HG02678 (cell line): ENCODE results near the gene COL5A1.
"Not testable (repeated sequence)": the region's sequence is repeated elsewhere in the genome, so short reads cannot be mapped to it uniquely, and the experiment has no call there.

Source experiments
- ATAC-seq: cut with Tn5 transposase; IDR thresholded peaks from one replicate; pipeline ENCODE4 v1.9.1; 2021; ENCODE audit warnings: mild to moderate bottlenecking, moderate library complexity; ENCODE audit not compliant: unreplicated experiment

Gene COL5A1

DNA sequence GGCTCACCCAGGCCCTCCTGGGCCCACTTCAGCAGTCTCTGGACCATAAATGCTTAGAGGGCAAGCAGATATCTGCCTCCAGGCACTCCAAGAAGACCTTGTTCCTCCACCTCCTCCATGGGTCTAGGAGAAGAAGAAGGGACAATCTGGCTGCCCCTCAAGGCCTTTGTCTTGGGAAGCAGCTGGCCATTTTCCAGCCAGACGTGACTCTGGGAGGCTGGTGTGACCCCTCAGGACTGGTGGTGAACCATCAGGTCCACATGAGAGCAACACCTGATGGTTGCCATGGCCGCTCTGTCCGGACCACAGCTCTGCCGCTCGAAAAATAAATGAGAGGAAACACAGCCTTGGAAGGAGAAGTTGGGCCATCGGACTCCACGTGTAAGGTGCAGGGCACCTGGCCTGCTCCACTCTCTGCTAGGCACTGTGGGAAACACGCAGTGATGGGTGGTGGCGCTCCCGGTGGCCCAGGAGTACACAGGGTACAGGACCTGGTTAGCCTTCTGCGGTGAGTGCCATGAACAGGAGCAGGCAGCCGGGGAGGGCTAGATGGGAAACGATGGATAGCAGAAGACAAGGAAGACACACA lies 3.0 kb upstream of the COL5A1 start:
- ATAC-seq = no peak

DNA sequence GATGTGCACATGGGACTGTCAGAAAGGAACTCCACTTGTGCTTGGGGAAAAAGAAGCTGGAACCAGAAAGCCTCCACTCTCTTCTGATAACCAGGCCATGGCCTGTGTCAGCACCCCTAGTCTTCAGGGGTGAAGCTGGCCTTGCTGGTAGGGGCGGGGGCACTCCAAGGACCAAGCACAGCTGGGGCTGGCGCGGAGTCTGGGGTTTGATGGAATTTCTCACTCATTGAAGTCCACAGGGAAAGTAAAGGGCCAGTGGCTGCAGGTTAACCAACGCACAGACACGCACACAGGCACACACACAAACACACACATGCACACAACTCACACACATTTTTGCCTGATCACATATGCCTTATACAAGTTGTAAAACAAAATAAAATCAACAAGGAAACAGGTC lies 1.6 kb upstream of the COL5A1 start:
- ATAC-seq = no peak

DNA sequence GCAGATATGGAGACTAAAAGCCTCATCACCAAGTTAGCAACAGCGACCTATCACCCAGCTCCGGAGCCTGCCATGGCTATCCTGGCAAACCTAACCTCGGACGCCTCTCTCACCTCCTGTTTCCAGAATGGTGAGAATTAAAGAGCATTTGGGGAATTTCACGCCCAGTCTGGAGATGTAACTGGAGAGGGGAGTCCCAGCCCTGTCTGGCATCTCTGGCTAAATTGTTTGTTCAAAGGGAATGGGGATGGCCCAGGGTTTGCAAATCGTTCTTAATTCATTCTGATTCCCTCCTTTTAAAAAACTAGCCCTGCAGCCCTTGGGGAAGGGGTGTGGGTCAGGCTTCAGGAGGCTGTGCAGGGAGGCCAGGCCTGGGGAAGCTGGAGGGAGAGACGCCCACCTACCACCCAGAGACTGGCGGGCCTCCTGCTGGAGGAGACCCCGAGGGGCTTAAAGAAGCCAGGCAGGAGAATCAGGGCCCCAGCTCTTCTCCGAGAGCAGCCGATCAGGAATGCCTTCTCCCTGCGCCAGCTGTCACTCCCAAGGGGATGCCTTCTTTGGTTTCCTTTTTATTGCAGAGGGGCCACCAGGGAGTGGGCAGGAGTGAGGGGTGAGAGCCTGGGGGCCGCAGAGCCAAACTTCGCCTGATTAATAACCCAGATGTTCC lies 964 bp upstream of the COL5A1 start:
- no peak for ATAC-seq

DNA sequence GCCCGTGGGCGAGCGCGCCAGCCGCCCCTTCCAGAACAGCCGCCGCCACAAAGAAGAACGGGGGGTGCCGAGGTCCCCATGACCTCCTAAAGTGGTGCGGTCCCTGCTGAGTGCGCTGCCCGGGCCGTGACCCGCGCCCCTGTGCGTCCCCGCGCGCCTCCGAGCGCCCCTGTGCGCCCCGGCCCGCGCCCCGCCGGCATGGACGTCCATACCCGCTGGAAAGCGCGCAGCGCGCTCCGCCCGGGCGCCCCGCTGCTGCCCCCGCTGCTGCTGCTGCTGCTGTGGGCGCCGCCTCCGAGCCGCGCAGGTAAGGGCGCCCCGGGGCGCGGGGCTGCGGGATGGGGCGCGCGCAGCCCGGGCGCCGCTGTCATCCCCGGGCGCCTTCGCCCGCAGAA lies 384 bp downstream of the COL5A1 start:
- ATAC-seq = no peak

DNA sequence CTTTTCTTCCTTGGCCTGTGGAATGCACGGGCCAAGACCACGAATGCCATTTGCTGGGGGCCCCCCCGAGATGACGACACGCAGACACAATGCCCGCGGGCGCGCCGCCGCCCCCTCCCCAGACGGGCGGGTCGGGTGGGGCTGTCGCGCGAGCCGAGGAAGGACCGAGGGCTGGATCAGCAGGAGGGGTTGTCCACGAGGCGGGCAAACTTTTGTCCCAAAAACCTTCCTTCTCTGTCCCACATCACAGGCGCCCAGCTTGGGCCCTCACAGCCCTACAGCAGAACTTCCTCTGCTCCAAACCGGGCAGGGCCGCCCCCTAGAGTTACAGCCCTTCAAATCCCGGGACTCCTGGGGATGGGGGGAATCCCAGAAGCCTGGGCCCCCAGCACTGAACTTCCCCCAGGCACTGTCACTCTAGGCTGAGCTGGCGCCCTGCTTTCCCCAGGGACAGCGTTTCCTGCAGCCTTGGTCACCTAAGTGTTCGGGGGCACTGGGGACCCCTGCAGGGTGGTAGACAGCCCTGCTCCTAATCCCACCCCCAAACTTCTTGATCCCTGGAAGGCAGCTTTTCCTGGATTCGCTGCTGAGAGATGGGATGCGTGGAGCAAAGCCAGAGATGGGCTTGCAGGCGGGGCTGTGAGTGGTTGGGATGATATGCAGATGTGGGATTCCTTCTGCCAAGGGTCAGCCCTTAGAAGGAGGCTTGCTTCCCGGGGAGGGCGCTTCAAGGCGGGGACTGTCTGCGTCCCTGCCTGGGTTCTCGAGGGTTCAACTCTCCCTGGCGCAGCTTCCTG lies 980 bp downstream of the COL5A1 start:
- no peak for ATAC-seq

DNA sequence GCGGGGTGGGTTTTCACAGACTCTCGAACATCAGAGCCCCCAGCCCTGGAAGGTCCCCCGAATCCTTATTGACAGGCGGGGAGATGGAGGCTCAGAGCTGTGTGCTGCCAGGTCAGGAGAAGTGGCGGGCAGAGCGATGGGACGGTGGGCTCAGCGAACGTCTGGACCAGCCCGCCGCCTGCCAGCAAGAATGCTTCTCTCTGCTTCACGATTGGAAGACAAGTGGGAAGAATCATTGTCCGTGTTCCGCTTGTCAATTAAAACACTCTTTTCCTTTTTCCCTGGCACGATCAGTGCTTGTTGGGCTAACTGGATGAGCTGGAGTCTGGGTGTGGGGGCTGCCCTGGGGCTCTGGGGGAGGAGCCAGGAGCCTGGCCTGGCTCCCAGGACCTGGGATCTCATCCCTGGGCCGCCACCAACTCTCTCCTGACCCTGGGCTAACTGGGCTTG lies 1.6 kb downstream of the COL5A1 start:
- no peak for ATAC-seq

DNA sequence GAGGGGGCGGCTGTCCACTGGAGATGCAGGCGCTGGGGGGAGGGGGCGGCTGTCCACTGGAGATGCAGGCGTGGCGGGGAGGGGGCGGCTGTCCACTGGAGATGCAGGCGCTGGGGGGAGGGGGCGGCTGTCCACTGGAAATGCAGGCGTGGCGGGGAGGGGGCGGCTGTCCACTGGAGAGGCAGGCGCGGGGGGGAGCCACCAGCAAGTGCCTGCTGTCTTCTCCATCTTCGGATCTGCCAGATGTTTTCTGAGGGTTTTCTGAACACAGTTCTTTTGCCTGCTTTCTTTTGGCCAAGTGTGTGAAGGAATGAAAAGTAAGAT lies 2.8 kb downstream of the COL5A1 start:
- ATAC-seq = not testable (repeated sequence)

DNA sequence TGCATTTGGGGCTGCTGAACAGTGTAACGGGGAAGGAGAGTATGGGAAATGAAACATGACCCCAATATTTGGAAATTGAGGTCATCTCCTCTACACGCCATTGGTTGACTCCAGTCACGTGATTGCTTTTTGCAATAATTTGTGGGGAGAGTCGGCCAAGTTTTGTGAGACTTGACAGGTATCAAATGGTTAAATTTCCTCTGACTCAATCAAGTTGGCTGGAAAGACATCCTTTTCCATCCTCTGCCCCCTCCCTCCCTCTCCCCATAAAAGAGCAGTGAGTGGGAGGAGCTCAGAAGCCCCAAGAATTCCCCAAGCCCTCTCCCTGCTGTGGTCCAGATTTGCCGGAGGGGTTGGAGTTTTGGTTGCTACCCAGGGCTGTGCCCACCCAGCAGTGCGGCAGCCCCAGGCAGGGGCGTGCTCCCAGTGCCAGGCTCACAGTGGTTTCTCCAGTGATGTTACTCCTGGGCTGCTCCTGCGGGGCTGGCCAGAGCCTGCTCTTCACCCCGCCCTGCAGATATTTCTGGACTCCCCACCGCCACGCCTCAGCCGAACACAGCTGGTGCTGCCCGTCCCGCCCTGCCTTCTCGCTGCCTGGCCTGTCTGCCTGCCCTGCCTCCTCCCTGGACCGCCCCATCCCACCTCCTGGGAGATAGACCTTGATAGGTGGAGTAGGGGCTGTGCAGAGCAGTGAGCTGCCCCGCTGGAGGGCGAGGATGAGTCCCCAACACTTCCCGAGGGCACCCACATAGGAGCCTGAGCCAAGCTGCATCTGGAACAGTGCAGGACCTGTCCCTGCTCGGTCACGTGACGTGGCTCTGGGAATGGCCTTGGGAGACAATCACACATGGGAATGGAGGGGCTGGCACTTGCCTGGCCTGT lies 3.4 kb downstream of the COL5A1 start:
- ATAC-seq = no peak

DNA sequence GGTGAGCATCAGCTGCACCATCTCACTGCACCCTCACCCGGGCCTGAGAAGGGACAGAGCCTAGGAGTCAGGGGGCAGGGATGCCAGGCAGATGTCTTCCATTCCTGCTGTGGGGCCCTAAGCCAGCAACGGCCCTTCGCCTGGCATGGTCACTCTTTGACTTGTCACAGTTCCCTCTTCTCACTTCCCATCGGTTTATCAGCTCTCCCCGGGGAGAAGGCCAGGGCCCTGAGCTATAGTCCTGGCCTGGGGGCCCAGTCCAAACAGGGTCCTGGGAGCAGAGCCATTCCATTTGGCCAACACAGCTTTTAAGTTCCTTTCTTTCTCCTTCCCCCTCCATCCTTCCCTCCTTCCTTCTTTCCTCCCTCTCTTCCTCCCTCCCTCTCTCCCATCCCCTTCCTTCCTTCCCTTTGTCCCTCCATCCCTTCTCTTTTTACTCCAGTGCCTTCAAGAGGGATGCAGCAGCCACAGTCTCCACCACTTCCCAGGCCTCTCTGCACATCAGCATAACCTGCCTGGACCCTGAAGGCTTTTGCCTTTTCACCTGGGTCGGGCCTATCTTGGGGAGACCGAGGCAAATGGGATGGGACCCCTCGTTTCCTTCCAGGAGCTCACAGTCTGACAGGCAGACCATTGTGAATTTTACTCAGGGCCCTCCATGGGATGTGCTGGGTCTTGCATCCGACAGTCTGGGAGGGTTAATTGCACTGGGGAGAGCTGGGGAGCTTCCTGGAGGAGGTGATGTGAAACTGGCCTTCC lies 4.2 kb downstream of the COL5A1 start:
- ATAC-seq = no peak

DNA sequence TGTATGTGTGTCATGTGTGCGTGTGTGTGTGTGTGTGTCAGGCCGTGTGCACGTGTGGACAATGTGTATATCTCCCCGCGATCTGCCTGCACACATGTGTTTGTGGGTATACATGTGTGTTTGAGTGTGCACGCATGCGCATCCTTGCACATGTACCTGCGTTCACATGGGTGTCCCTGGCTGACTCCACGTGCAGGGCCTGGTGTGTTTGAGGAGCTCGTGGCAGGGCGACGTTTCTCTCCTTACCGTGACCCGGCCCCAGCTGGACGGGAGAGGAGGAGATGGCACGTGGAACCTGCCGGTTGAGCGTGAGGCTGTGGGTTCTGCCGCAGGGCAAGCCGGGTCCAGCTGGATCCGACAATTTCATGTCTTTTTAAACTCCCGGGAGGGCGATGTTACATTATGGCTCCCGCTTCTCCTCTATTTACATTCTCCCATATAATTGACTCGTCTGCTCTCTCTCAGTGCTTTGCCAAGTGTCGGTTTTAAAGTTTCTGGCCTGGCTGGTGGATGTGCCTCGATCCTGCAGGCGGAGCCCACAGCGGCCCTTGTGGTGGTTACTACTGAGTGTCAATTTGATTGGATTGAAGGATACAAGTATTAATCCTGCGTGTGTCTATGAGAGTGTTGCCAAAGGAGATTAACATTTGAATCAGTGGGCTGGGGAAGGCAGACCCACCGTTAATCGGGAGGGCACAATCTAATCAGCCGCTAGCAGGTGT lies 5.9 kb downstream of the COL5A1 start:
- no peak for ATAC-seq

DNA sequence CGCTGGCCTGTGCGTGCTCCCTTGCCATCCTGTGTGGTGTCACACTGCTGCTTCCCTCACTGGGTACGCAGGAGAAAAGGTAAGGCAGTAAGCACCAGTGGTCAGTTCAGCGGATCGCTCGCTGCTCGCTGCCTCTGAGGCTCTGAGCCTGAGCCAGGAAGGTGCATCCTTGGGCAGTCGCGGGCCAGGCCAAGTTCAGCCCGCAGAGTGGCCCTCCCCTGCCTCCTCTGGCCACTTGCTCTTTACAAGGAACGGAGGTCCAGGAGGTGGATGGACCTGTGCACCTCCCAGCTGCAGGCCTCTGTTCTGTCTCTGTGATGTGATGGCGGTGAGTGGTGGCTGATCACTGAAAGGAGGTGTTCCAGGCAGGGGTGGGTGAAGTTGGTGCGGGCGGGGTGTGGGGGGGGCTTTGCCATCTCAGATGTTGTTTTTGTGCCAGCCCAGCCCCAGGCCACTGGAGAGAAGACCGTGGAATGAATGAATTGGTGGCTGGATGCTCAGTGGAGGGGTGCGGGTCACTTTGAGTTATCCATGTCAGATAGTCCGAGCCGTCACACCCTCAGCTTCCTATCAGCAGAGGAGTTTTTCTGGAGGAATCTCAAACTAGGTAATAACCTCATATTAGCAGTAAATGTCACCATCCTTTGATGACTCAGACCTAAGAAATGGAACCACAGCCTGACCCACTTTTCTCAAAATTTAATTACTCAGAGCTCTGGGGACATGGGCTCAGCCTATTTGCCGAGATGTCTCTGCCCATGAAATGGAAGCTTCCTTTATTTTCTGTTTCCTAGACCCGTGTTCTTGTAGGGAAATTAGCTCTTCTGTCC lies 7.3 kb downstream of the COL5A1 start:
- no peak for ATAC-seq

DNA sequence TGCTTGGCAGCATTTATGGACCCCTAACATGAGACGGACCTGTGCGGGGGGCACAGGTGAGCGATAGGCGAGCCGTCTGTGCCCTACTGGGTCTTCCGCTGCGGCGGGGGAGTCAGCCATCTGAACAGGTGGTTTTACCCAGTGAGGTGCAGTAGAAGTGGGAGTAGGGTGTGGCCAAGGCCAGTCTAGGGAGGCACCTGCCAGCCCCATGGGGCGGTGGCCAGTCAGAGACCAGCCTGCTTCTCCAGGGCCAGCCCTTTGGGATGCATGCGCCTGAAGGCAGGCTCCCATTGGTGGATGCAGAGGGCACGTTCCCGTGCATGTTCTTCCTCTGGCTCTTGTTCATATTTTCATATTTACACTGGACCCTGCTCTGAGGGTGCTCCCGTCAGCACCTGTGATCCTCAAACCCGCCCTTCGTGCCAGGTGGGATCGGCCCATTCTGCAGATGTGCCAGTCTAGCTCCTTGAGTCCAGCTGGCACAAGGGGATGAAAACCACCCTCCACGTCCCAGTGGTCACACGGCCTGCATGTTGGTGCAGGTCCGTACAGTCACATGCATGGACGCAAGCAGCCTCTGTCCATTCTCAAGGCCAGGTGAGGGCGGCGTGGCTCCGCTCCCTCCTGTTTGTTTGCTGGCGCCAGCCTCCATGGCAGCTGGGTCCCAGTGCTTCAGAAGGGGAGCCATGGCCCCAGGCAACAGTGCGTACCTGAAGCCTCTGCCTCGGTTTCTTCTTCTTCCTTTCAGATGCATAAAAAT lies 9.0 kb downstream of the COL5A1 start:
- ATAC-seq = no peak

DNA sequence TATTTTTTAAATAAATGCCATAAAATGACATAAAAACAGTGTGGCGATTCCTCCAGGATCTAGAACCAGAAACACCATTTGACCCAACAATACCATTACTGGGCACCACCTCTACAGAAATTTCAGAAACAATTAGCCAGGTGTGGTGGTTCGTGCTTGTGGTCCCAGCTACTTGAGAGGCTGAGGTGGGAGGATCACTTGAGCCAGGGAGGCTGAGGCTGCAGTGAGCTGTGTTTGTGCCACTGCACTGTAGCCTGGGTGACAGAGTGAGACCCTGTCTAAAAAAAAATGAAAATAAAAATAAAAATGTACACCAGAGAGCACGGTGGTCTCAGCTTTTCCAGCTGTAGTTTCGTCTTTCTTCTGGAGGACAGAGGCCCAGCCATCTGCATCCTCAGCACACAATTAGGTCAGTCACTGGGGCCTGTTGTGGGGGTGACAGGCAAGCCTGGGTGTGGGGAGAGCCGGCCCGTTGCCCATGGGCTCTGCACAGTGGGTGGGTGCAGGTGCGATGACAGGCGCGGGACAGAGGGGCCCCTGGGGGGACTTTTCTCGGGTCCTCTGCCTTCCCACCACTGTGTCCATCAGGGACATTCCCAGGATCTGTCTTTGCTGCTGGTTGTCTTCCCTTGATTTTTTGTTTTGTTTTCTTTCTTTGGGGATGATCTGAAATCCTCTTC lies 9.8 kb downstream of the COL5A1 start:
- no peak for ATAC-seq

DNA sequence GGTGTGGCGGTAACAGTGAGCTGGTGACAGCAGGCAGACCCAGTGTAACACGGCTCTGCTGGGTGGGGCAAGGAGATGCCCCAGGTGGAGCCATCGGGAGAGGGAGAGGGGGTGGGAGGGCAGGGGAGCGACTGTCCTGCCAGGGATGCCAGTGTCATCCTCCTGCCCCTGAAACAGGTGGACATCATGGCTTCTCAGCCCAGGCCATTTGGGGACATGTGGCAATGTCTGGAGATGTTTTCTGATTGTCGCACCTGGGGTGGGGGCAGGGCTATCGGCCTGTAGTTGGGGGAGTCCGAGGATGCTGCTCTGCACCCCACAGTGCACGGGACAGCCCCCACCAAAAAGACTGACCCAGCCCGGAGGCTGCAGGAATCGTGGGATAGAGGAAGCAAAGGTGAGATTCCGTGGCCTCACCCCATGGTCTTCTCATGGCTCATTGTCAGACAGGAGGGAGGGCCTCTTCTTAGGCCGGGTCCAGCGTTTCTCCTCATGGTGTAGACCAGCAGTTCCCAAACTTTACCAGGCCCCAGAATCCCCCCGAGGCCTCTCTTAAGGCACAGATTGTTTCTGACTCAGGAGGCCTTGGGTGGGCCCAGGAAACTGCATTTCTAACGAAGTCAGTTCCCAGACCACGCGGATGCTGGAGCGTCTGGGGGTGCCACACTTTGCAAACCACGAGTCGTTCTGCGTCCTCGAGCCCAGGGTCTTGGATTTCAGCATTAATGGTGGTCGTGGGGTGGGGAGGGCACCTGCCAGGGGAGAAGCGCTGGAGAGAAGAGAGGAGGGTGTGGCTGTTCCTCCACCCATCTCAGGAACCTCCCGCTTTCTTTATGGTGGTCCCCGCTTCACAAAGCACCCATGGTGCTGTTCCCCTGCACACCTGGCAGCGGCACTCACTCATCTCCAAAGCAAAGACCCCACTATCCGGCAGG lies 11.0 kb downstream of the COL5A1 start:
- no peak for ATAC-seq

DNA sequence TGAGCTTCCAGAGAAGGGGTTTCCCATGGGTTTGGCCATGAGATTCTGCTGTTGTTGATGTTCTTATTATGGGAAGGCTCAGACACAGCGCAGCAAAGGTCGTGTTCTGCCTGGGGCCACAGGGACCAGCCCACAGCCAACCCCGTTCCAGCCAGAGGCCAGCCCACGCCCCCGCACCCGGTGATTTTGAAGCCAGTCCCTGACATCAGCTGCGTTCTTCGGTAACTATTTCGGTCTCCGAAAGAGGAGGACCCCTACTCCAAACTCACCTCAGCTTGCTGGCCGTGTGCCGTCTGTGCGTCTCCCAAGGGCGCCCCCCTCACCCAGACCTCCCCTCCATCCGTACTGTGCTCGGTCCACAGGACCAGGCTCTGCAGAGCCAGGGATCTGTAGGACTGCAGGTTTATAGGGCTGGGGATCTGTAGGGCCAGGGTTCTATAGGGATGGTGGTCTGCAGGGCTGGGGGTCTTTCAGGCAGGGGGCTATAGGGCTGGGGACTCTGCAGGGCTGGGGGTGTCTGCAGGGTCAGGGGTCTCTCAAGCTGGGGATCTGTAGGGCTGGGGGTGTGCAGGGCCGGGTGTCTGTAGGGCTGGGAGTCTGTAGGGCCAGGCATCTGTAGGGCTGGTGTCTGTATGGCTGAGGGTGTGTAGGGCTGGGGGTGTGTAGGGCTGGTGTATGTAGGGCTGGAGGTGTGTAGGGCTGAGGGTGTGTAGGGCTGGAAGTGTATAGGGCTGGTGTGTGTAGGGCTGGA lies 11.8 kb downstream of the COL5A1 start:
- ATAC-seq = no peak

DNA sequence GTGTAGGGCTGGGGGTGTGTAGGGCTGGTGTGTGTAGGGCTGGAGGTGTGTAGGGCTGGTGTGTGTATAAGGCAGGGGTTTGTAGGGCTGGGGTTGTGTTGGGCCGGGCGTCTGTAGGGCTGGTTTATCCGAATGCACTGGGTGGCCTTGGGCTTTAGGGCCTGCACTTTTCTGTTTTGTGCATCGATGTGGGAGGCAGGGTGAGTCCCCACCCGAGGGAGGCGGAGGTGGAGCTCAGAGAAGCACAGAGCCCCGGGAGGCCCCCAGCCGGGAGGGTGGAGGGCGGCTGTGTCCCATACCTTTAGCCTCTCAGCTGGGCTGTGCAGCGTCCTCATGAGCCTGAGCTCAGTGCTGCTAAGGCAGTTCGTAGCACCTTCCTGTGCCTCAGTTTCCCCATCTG lies 13.5 kb downstream of the COL5A1 start:
- no peak for ATAC-seq
